Stimulated activated CD4-positive, alpha-beta T cell treated with anti-CD3 and anti-CD28 coated beads, Interleukin-4, amount 100 ng/mL, for 1 hour (primary cell): Measurements from ENCODE around the gene RAB3GAP2.
"Not testable (repeated sequence)": the region's sequence is repeated elsewhere in the genome, so short reads cannot be mapped to it uniquely, and the experiment has no call there.

Experiments
- DNase-seq: peaks from one replicate; pipeline ENCODE4 v3.0.0-alpha.2; 2020

RAB3GAP2 gene

GRCh38 chr1:220124542-220124941 is 147.7 kb downstream of the RAB3GAP2 start:
- no peak for DNase-seq

GRCh38 chr1:220123889-220124288 is 148.4 kb downstream of the RAB3GAP2 start:
- DNase-seq = no peak

DNA sequence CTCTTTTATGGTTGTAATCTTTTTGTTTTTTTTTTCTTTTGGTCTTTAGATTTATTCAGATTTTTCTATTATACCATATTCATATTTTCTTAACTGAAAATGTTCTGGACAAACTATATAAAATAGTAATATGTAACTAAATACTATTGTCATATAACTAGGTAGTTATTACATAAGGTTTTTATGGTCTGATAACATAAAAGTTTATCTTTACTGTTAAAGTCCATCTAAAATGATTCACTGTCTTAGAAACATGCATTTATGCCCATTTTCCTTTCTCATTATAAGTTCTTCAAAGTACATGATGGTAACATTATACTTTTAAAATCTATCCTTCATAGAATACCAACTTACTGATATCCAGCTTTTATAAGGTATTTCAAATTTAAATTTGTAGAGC is 149.2 kb downstream of the RAB3GAP2 start:
- no peak for DNase-seq

DNA sequence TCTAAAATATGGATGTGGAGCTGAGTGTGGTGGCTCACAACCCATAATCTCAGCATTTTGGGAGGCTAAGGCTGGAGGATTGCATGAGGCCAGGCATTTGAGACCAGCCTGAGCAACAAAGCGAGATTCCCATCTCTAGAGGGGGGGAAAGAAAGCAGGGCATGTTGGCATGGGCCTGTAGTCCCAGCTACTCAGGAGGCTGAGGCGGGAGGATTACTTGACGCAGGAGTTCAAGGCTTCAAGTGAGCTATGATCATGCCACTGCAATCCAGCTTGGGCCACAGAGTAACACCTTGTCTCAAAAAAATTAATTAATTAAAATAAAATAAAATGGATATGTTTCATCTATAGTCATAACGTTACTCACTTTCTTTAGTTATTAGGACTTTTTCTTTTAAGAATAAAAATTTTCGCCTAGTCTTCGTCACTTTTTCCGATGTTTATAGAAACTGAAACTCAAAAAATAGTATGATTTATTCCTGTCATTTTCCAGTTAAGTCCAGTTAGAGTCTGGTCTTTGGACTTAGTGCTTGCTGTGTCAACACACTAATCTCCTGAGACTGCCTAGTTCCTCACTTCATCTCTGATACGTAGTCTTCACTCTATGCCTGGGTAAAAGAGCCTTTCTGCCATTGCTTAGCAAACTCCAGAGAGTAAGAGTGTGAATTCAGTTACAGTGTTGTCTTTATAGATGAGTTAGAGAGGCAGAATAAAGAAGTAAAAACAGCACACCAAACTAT is 150.3 kb downstream of the RAB3GAP2 start:
- DNase-seq = no peak

- no peak for DNase-seq
These were observed 153.2 kb downstream of the RAB3GAP2 start for GRCh38 chr1:220119043-220119512.

GRCh38 chr1:220113136-220113695 is 159.0 kb downstream of the RAB3GAP2 start:
- DNase-seq = no peak

- DNase-seq = not testable (repeated sequence)
These were observed 159.7 kb downstream of the RAB3GAP2 start for GRCh38 chr1:220112600-220112999.

DNA sequence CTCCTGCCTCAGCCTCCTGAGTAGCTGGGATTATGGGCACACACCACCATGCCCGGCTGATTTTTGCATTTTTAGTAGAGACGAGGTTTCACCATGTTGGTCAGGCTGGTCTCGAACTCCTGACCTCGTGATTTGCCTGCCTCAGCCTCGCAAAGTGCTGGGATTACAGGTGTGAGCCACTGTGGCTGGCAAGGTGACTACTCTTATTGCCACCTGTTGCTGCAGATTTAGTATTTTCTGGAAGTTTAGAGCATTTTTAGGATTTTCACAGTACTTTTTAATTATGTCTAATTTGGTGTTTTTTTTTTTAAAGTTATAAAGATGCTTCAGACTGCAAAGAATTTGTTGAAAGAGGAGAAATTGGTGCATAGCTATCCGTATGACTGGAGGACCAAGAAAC is 161.8 kb downstream of the RAB3GAP2 start:
- DNase-seq = not testable (repeated sequence)

- no peak for DNase-seq
These were observed 172.4 kb downstream of the RAB3GAP2 start for GRCh38 chr1:220099826-220100225.
